ENCODE results near the gene SEPTIN10. TPM values are rescaled to one million over a fixed set of nuclear protein-coding genes. Genes with fewer than 3 reads are reported as not detected.

Gene SEPTIN10
- total RNA-seq, 2 donors from 2014 or later: 1.5 to 7.2 TPM

GRCh38 chr2:109513230-109513629 lies 100.5 kb downstream of the SEPTIN10 start:
- H3K9me3 Mint-ChIP-seq: no peaks in the 10 kb centered on the region
- H3K4me3 Mint-ChIP-seq: no peak overlapping the region
- H3K4me1 Mint-ChIP-seq (ENCODE audit: low read depth): peaks cover 6% of the 10 kb centered on the region
- DNase-seq: no peak
- no peak overlapping the region for H3K27ac Mint-ChIP-seq
- no peaks in the 10 kb centered on the region for H3K36me3 Mint-ChIP-seq (ENCODE audit: insufficient read depth in 2 of 2)
- ATAC-seq (replicated peaks in 1 of 2): no peak
- H3K27me3 Mint-ChIP-seq (ENCODE audit: low read depth): no peaks in the 10 kb centered on the region

GRCh38 chr2:109512076-109512475 lies 101.7 kb downstream of the SEPTIN10 start:
- H3K4me3 Mint-ChIP-seq: no peak overlapping the region
- H3K27me3 Mint-ChIP-seq (ENCODE audit: low read depth): no peaks in the 10 kb centered on the region
- H3K4me1 Mint-ChIP-seq (ENCODE audit: low read depth): peaks cover 6% of the 10 kb centered on the region
- no peaks in the 10 kb centered on the region for H3K9me3 Mint-ChIP-seq
- no peak for ATAC-seq (replicated peaks in 1 of 2)
- no peak overlapping the region for H3K27ac Mint-ChIP-seq
- no peaks in the 10 kb centered on the region for H3K36me3 Mint-ChIP-seq (ENCODE audit: insufficient read depth in 2 of 2)
- DNase-seq: no peak

- no peaks in the 10 kb centered on the region for H3K36me3 Mint-ChIP-seq (ENCODE audit: insufficient read depth in 2 of 2)
- H3K4me1 Mint-ChIP-seq (ENCODE audit: low read depth): peaks cover 6% of the 10 kb centered on the region
- DNase-seq: no peak
- no peak overlapping the region for H3K27ac Mint-ChIP-seq
- H3K4me3 Mint-ChIP-seq: no peak overlapping the region
- ATAC-seq (replicated peaks in 1 of 2): no peak
- no peaks in the 10 kb centered on the region for H3K27me3 Mint-ChIP-seq (ENCODE audit: low read depth)
- H3K9me3 Mint-ChIP-seq: no peaks in the 10 kb centered on the region
Observed at GRCh38 chr2:109511168-109511567, 102.6 kb downstream of the SEPTIN10 start.

- Mint-ChIP-seq H3K9me3 (no peaks in the 10 kb centered on the region), H3K4me1 (ENCODE audit: low read depth) (peaks cover 6% of the 10 kb centered on the region)
Observed at GRCh38 chr2:109510136-109511028, 103.4 kb downstream of the SEPTIN10 start.

GRCh38 chr2:109508556-109508955 lies 105.2 kb downstream of the SEPTIN10 start:
- Mint-ChIP-seq H3K36me3 (ENCODE audit: insufficient read depth in 2 of 2) (no peaks in the 10 kb centered on the region), H3K27ac (no peak overlapping the region), H3K4me1 (ENCODE audit: low read depth) (peaks cover 2% of the 10 kb centered on the region), H3K9me3 (no peaks in the 10 kb centered on the region), H3K4me3 (no peak overlapping the region), H3K27me3 (ENCODE audit: low read depth) (no peaks in the 10 kb centered on the region)
- no peak for ATAC-seq (replicated peaks in 1 of 2)
- no peak for DNase-seq

More at GRCh38 chr2:109510136-109511028, 103.4 kb downstream of the SEPTIN10 start:
- no peak overlapping the region for H3K4me3 Mint-ChIP-seq
- no peaks in the 10 kb centered on the region for H3K27me3 Mint-ChIP-seq (ENCODE audit: low read depth)
- H3K27ac Mint-ChIP-seq: no peak overlapping the region
- DNase-seq (peak; percentile 75 to 79), ATAC-seq (replicated peaks in 1 of 2) (peak; percentile 38 to 42)
- H3K36me3 Mint-ChIP-seq (ENCODE audit: insufficient read depth in 2 of 2): no peaks in the 10 kb centered on the region

GRCh38 chr2:109507828-109508227 lies 105.9 kb downstream of the SEPTIN10 start:
- ATAC-seq (replicated peaks in 1 of 2) (no peak), DNase-seq (no peak)
- H3K9me3 Mint-ChIP-seq: no peaks in the 10 kb centered on the region
- H3K4me1 Mint-ChIP-seq (ENCODE audit: low read depth): no peaks in the 10 kb centered on the region
- H3K27me3 Mint-ChIP-seq (ENCODE audit: low read depth): no peaks in the 10 kb centered on the region
- no peak overlapping the region for H3K4me3 Mint-ChIP-seq
- H3K27ac Mint-ChIP-seq: no peak overlapping the region
- H3K36me3 Mint-ChIP-seq (ENCODE audit: insufficient read depth in 2 of 2): no peaks in the 10 kb centered on the region

- H3K4me1 Mint-ChIP-seq (ENCODE audit: low read depth): no peaks in the 10 kb centered on the region
- no peaks in the 10 kb centered on the region for H3K27me3 Mint-ChIP-seq (ENCODE audit: low read depth)
- H3K9me3 Mint-ChIP-seq: no peaks in the 10 kb centered on the region
- ATAC-seq (replicated peaks in 1 of 2) (no peak), DNase-seq (no peak)
- H3K36me3 Mint-ChIP-seq (ENCODE audit: insufficient read depth in 2 of 2): no peaks in the 10 kb centered on the region
- no peak overlapping the region for H3K27ac Mint-ChIP-seq
- no peak overlapping the region for H3K4me3 Mint-ChIP-seq
Observed at GRCh38 chr2:109507217-109507616, 106.5 kb downstream of the SEPTIN10 start.

GRCh38 chr2:109503191-109503590 lies 110.6 kb downstream of the SEPTIN10 start:
- H3K27ac Mint-ChIP-seq: no peak overlapping the region
- H3K27me3 Mint-ChIP-seq (ENCODE audit: low read depth): no peaks in the 10 kb centered on the region
- DNase-seq (no peak), ATAC-seq (replicated peaks in 1 of 2) (no peak)
- no peaks in the 10 kb centered on the region for H3K4me1 Mint-ChIP-seq (ENCODE audit: low read depth)
- no peaks in the 10 kb centered on the region for H3K36me3 Mint-ChIP-seq (ENCODE audit: insufficient read depth in 2 of 2)
- H3K9me3 Mint-ChIP-seq: no peaks in the 10 kb centered on the region
- no peak overlapping the region for H3K4me3 Mint-ChIP-seq

GRCh38 chr2:109501461-109501860 lies 112.3 kb downstream of the SEPTIN10 start:
- no peak overlapping the region for H3K4me3 Mint-ChIP-seq
- no peak for DNase-seq
- H3K27me3 Mint-ChIP-seq (ENCODE audit: low read depth): no peaks in the 10 kb centered on the region
- no peaks in the 10 kb centered on the region for H3K4me1 Mint-ChIP-seq (ENCODE audit: low read depth)
- H3K9me3 Mint-ChIP-seq: no peaks in the 10 kb centered on the region
- ATAC-seq (replicated peaks in 1 of 2): no peak
- no peaks in the 10 kb centered on the region for H3K36me3 Mint-ChIP-seq (ENCODE audit: insufficient read depth in 2 of 2)
- H3K27ac Mint-ChIP-seq: no peak overlapping the region

GRCh38 chr2:109500910-109501309 lies 112.9 kb downstream of the SEPTIN10 start:
- H3K4me3 Mint-ChIP-seq: no peak overlapping the region
- H3K27me3 Mint-ChIP-seq (ENCODE audit: low read depth): no peaks in the 10 kb centered on the region
- H3K9me3 Mint-ChIP-seq: peaks cover 0 to 2% of the 10 kb centered on the region in 2 donors
- DNase-seq (no peak), ATAC-seq (replicated peaks in 1 of 2) (no peak)
- no peaks in the 10 kb centered on the region for H3K36me3 Mint-ChIP-seq (ENCODE audit: insufficient read depth in 2 of 2)
- H3K27ac Mint-ChIP-seq: no peak overlapping the region
- H3K4me1 Mint-ChIP-seq (ENCODE audit: low read depth): no peaks in the 10 kb centered on the region

GRCh38 chr2:109499566-109499965 lies 114.2 kb downstream of the SEPTIN10 start:
- H3K27ac Mint-ChIP-seq: no peak overlapping the region
- DNase-seq (no peak), ATAC-seq (replicated peaks in 1 of 2) (no peak)
- no peak overlapping the region for H3K4me3 Mint-ChIP-seq
- H3K36me3 Mint-ChIP-seq (ENCODE audit: insufficient read depth in 2 of 2): no peaks in the 10 kb centered on the region
- H3K9me3 Mint-ChIP-seq: peaks cover 0 to 2% of the 10 kb centered on the region in 2 donors
- H3K27me3 Mint-ChIP-seq (ENCODE audit: low read depth): no peaks in the 10 kb centered on the region
- H3K4me1 Mint-ChIP-seq (ENCODE audit: low read depth): no peaks in the 10 kb centered on the region

- H3K27ac Mint-ChIP-seq: no peak overlapping the region
- ATAC-seq (replicated peaks in 1 of 2): no peak
Observed at GRCh38 chr2:109498906-109499305, 114.9 kb downstream of the SEPTIN10 start.

GRCh38 chr2:109497911-109498870 lies 115.6 kb downstream of the SEPTIN10 start:
- peaks cover 0 to 2% of the 10 kb centered on the region in 2 donors for H3K9me3 Mint-ChIP-seq
- DNase-seq (no peak), ATAC-seq (replicated peaks in 1 of 2) (no peak)
- H3K4me3 Mint-ChIP-seq: no peak overlapping the region
- H3K36me3 Mint-ChIP-seq (ENCODE audit: insufficient read depth in 2 of 2): no peaks in the 10 kb centered on the region
- no peaks in the 10 kb centered on the region for H3K27me3 Mint-ChIP-seq (ENCODE audit: low read depth)
- H3K27ac Mint-ChIP-seq: no peak overlapping the region
- H3K4me1 Mint-ChIP-seq (ENCODE audit: low read depth): no peaks in the 10 kb centered on the region

More at GRCh38 chr2:109498906-109499305, 114.9 kb downstream of the SEPTIN10 start:
- Mint-ChIP-seq H3K27me3 (ENCODE audit: low read depth) (no peaks in the 10 kb centered on the region), H3K9me3 (peaks cover 0 to 2% of the 10 kb centered on the region in 2 donors), H3K4me1 (ENCODE audit: low read depth) (no peaks in the 10 kb centered on the region), H3K36me3 (ENCODE audit: insufficient read depth in 2 of 2) (no peaks in the 10 kb centered on the region), H3K4me3 (no peak overlapping the region)
- no peak for DNase-seq
